ENCODE measurements around the gene PHLDA3.
A peak's percentile ranks its signal among the peaks of the same experiment; 100 is the strongest.

Gene PHLDA3

DNA sequence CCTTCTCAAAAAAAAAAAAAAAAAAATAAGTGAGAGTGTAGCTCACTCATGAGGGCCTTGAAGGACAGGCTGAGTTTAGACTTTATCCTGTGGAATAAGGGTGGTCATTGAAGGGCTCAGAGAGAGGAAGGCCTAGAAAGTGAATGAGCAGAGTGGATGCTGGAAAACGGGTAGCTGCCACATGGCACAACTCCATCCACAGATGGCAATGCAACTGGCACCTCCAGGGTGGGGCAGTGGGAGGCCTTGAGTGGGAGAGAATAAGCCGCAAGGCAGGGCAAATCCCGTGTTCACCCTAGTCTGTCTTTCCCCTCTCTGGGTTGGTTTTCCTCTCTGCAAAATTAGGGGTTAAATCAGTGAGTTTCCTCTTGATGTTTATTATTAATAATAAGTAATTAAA, 50.5 kb downstream of the PHLDA3 start:
- TF ChIP-seq, protein P1, sequence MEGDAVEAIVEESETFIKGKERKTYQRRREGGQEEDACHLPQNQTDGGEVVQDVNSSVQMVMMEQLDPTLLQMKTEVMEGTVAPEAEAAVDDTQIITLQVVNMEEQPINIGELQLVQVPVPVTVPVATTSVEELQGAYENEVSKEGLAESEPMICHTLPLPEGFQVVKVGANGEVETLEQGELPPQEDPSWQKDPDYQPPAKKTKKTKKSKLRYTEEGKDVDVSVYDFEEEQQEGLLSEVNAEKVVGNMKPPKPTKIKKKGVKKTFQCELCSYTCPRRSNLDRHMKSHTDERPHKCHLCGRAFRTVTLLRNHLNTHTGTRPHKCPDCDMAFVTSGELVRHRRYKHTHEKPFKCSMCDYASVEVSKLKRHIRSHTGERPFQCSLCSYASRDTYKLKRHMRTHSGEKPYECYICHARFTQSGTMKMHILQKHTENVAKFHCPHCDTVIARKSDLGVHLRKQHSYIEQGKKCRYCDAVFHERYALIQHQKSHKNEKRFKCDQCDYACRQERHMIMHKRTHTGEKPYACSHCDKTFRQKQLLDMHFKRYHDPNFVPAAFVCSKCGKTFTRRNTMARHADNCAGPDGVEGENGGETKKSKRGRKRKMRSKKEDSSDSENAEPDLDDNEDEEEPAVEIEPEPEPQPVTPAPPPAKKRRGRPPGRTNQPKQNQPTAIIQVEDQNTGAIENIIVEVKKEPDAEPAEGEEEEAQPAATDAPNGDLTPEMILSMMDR (IDR thresholded peaks at IDR 0.05; ENCODE audit: unreplicated experiment in 3 of 3) = no peak
- no peaks in the 10 kb centered on the region for H3K9me3 Mint-ChIP-seq
- peak overlapping the region; percentile 66 to 90 (median 84) for H3K4me3 Mint-ChIP-seq
- no peaks in the 10 kb centered on the region for H3K36me3 Mint-ChIP-seq (ENCODE audit: low read depth)
- peaks cover 57% of the 10 kb centered on the region for H3K4me1 Mint-ChIP-seq
- H3K27ac Mint-ChIP-seq = peak overlapping the region in 1 of 3 experiments; percentile 46
- peaks cover 9% of the 10 kb centered on the region for H3K27me3 Mint-ChIP-seq (ENCODE audit: low read depth)
